GM10248 (cell line): ENCODE results near the gene DNAJC1.

Experiments used
- CTCF ChIA-PET: fragments of 300-600 bp; sonication (Branson Sonifier 250); formaldehyde crosslinking; extraction: SDS; loops from one replicate; lab custom pipeline; 2021; ENCODE audit warnings: antibody characterized with exemption; lab: Yijun Ruan, JAX
- POLR2A ChIA-PET: fragments of 350-650 bp; sonication (Branson Sonifier 250); formaldehyde crosslinking; extraction: SDS; loops from one replicate; lab custom pipeline; 2020; ENCODE audit warnings: antibody characterized with exemption; lab: Yijun Ruan, JAX
- DNase-seq: peaks from one replicate; pipeline ENCODE4 v3.0.0; 2012; ENCODE audit errors: extremely low spot score
- CTCF ChIP-seq: IDR thresholded peaks from 2 replicates; pipeline ENCODE4 v1.5.1; 2012; ENCODE audit warnings: mild to moderate bottlenecking, low read depth; ENCODE audit errors: extremely low read depth, missing control alignments, control extremely low read depth

The DNAJC1 gene

GRCh38 chr10:21954132-21954531 lies 49.4 kb downstream of the DNAJC1 start:
- DNase-seq = peak; percentile 24
- CTCF ChIA-PET = interaction anchor here (1.2 to 1.8 kb wide), 3 partner anchors 231 to 676 kb away, joined by 3 to 5 read pairs (median 4); no protein-coding TSS in a partner anchor
- POLR2A ChIA-PET = no interaction called here
- no peak for TF ChIP-seq CTCF

- no peak for TF ChIP-seq CTCF
- peak; percentile 51 for DNase-seq
- ChIA-PET POLR2A (no interaction called here), CTCF (interaction anchor here (0.8 to 1.8 kb wide), 4 partner anchors 230 to 675 kb away, joined by 3 to 5 read pairs (median 4); no protein-coding TSS in a partner anchor)
Measured at GRCh38 chr10:21953585-21954057, 49.9 kb downstream of the DNAJC1 start.

- ChIA-PET POLR2A (no interaction called here), CTCF (no interaction called here)
- DNase-seq = no peak
- TF ChIP-seq CTCF = no peak
Measured at GRCh38 chr10:21950566-21950965, 53.0 kb downstream of the DNAJC1 start.

GRCh38 chr10:21946946-21947345 lies 56.6 kb downstream of the DNAJC1 start:
- ChIA-PET CTCF (interaction anchor here (1.1 to 2.0 kb wide), 3 partner anchors 11 to 16 kb away, joined by 3 to 4 read pairs (median 4); no protein-coding TSS in a partner anchor), POLR2A (no interaction called here)
- TF ChIP-seq CTCF = no peak
- no peak for DNase-seq

- POLR2A ChIA-PET = no interaction called here
- TF ChIP-seq CTCF = no peak
- CTCF ChIA-PET = interaction anchor here (1.9 to 2.0 kb wide), 2 partner anchors 23 to 449 kb away, joined by 4 read pairs; no protein-coding TSS in a partner anchor
- no peak for DNase-seq
Measured at GRCh38 chr10:21944727-21945386, 58.7 kb downstream of the DNAJC1 start.

GRCh38 chr10:21943633-21944265 lies 59.8 kb downstream of the DNAJC1 start:
- CTCF ChIA-PET = interaction anchor here (0.6 to 2.0 kb wide), 6 partner anchors 10 to 450 kb away, joined by 3 to 6 read pairs (median 4); no protein-coding TSS in a partner anchor
- no peak for DNase-seq
- POLR2A ChIA-PET = no interaction called here
- TF ChIP-seq CTCF = no peak
